H7 (cell line): Measurements from ENCODE around the gene IL18RAP. TPM values are rescaled to one million over a fixed set of nuclear protein-coding genes. Genes with fewer than 3 reads are reported as not detected.
A peak's percentile ranks its signal among the peaks of the same experiment; 100 is the strongest.

ENCODE experiments used
- DNase-seq: peaks from one replicate; pipeline ENCODE4 v3.0.0; 2012
- H3K27me3 ChIP-seq: 2 replicates; pipeline ENCODE4 v1.6.0; 2011; ENCODE audit warnings: mild to moderate bottlenecking, low read length; ENCODE audit not compliant: control insufficient read depth, insufficient read depth
- H3K36me3 ChIP-seq: replicated peaks from 2 replicates; pipeline ENCODE4 v1.5.1; 2011; ENCODE audit warnings: low read length; ENCODE audit not compliant: control insufficient read depth, insufficient read depth
- H3K4me3 ChIP-seq: 2 replicates; pipeline ENCODE4 v1.5.1; 2011; ENCODE audit warnings: low read depth, mild to moderate bottlenecking, control low read depth, low read length, moderate library complexity; ENCODE audit not compliant: insufficient read depth
- total RNA-seq: library from RNA; depleted of rRNA; stranded (reverse); fragments of >200 nt; shearing (Covaris generic); gene quantifications from 2 replicates; pipeline ENCODE4 v1.2.3, GENCODE V29; 2014

IL18RAP gene
- total RNA-seq, 1 experiment from 2014 or later = not detected

DNA sequence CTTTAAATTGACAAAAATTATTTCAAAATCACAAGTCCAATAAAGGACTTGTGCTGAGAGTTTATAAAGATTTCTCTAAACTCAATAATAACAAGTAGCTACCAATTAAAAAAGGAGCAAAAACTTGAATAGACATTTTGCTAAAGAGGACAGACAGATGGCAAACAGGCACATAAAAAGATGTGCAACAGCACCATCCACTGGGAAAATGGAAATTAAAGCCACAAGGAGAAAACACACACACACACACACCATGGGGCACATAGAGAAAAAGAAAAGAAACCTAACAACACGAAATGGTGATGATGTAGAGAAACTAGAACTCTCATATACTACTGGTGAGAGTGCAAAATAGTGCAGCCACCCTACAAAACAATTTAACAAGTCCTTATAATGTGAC is 37.5 kb downstream of the IL18RAP start:
- DNase-seq = no peak

DNA sequence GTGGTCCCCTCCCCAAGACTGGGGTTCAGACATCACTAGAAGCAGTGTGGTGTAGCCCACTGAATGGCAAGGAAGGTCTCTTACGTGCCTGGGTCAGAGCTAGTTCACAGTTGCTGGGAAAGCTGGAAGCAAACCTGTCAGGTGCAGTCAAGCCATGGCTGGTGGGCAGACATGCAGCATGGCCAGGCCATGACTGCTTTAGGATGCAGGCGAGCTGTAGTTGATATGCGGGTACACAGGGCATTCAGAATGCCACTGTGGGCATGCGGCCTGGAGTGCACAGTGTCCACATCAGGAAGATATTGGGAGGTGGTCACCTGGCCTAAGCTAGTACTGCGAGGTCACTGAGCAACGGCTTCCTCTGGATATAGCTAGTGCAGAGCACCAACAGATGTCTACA is 38.2 kb downstream of the IL18RAP start:
- no peaks in the 10 kb centered on the region for H3K36me3 ChIP-seq

More for the DNA sequence above, 37.5 kb downstream of the IL18RAP start:
- no peak overlapping the region for H3K4me3 ChIP-seq
- H3K36me3 ChIP-seq = no peaks in the 10 kb centered on the region
- H3K27me3 ChIP-seq = no peaks in the 10 kb centered on the region

DNA sequence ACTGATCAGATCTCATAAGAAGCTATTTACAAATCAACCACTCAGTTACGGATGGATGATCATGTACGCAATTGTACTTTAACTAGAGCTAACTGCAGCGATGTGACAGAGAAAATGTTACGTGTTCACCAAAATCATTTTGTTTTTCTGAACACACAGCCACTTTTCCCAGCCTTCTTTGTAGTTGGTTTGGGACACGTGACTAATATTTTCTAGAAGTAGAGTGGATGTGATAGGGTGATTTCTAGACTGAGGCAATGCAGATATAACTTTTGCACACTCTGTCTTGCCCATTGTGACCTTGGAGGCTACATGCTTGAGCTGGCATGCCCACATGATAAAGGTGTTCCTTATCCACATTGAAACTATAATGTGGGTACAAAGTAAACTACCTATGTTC is 40.2 kb downstream of the IL18RAP start:
- H3K36me3 ChIP-seq = no peaks in the 10 kb centered on the region
- H3K4me3 ChIP-seq = no peak overlapping the region
- DNase-seq = no peak
- no peaks in the 10 kb centered on the region for H3K27me3 ChIP-seq

More for the DNA sequence above, 38.2 kb downstream of the IL18RAP start:
- Histone ChIP-seq H3K4me3 (no peak overlapping the region), H3K27me3 (no peaks in the 10 kb centered on the region)
- DNase-seq = no peak

GRCh38 chr2:102470168-102470567 is 47.2 kb downstream of the IL18RAP start:
- no peak for DNase-seq
- Histone ChIP-seq H3K36me3 (no peaks in the 10 kb centered on the region), H3K4me3 (no peak overlapping the region), H3K27me3 (no peaks in the 10 kb centered on the region)

DNA sequence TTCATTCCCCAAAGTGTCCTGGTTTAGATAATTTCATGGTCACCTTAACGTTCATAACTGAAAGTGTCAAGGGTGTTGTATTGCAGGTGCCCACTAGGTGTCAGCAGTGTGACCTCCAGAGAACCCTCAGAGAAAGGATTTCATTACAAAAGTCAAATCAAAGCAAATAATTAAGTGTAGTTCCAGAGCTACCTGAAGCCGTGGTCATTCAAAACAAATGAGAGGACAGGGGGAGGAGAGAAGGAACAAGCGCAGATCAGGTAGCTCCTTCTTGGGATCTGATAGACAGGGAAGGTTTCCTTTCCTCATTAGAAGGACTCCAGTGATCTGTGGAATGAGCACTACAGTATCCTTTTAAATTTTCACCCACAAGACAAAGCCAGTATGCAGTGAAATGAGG is 50.1 kb downstream of the IL18RAP start, which contains the start of gene SLC9A4:
Gene SLC9A4 (plus strand): TSS at position 207 of the 400 bp plus-strand sequence. CDS start 534 bp downstream, outside the sequence.
- DNase-seq = peak; percentile 46
- Histone ChIP-seq H3K4me3 (no peak within 1 kb of the TSS), H3K36me3 (no peaks in the 10 kb centered on the region), H3K27me3 (no peaks in the 10 kb centered on the region)

GRCh38 chr2:102473631-102474030 is 50.7 kb downstream of the IL18RAP start:
- DNase-seq = no peak
- no peaks in the 10 kb centered on the region for H3K27me3 ChIP-seq
- no peak overlapping the region for H3K4me3 ChIP-seq
- no peaks in the 10 kb centered on the region for H3K36me3 ChIP-seq

DNA sequence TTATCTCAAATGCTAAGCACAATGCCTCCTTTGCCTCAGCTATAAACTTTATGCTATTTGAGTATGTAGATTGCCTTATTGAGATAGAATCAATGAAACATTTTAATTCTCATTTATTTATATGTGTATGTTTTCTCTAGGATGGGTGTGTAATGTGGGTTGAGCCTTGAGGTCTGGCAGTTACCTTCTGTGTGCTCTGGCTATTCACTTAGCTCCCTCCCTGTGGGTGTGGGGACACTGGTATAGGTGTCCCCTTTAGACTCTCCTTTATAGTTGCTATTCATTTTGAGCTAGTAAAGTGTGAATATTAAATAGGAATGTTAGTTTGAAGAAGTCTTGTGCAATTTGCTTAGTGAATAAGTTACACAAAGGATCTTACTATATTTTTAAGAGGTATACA is 51.8 kb downstream of the IL18RAP start:
- no peaks in the 10 kb centered on the region for H3K36me3 ChIP-seq
- H3K27me3 ChIP-seq = no peaks in the 10 kb centered on the region
- DNase-seq = no peak
- no peak overlapping the region for H3K4me3 ChIP-seq

- Histone ChIP-seq H3K4me3 (no peak overlapping the region), H3K27me3 (no peaks in the 10 kb centered on the region), H3K36me3 (no peaks in the 10 kb centered on the region)
- DNase-seq = peak; percentile 25
Observed at GRCh38 chr2:102478686-102479470, 55.9 kb downstream of the IL18RAP start.

DNA sequence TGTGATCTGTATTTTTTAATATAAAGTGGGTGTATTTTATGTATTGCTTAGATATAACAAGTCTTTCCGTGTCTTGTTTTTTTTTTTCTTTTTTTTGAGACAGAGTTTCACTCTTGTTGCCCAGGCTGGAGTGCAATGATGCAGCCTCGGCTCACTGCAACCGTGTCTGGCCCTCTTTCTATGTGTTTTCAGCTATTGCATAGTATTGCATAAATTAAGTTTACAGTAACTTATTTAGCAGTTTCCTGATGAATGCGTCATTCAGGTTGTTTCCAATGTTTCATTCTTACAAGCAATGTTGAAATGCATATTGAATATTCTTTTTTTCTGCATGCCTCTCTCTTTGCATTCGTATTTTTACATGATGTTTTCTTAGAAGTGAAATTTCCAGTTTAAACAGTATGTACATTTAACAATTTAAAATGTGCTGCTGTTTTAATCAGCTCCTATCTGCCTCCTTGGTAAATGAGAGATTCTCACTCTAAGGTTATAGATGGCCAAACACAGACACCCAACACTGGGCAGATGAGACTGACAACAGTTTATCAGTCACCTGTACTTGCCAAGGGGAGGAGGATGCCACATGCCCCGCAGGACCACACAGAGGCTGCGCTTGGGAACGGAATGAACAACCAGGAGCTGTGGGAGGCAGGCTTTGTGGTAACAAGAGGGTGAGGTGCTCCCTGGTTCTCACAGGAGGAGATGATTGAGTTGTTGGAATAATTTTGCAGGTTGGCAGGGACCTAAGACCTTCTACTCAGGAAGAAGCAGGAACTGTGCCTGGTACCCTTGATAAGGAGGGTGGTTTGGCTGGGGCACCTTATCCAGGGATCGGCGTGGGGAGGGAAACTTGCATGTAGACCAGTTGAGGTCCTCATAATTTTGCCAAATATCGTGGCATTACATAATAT is 57.6 kb downstream of the IL18RAP start:
- Histone ChIP-seq H3K4me3 (no peak overlapping the region), H3K27me3 (no peaks in the 10 kb centered on the region), H3K36me3 (no peaks in the 10 kb centered on the region)
- no peak for DNase-seq

GRCh38 chr2:102481931-102482330 is 59.0 kb downstream of the IL18RAP start:
- H3K36me3 ChIP-seq = no peaks in the 10 kb centered on the region
- no peak overlapping the region for H3K4me3 ChIP-seq
- DNase-seq = no peak
- no peaks in the 10 kb centered on the region for H3K27me3 ChIP-seq

GRCh38 chr2:102483086-102483485 is 60.1 kb downstream of the IL18RAP start:
- Histone ChIP-seq H3K4me3 (no peak overlapping the region), H3K36me3 (no peaks in the 10 kb centered on the region), H3K27me3 (no peaks in the 10 kb centered on the region)
- no peak for DNase-seq

- no peak for DNase-seq
- H3K4me3 ChIP-seq = no peak overlapping the region
- no peaks in the 10 kb centered on the region for H3K27me3 ChIP-seq
- H3K36me3 ChIP-seq = no peaks in the 10 kb centered on the region
Observed at GRCh38 chr2:102484310-102485061, 61.5 kb downstream of the IL18RAP start.

DNA sequence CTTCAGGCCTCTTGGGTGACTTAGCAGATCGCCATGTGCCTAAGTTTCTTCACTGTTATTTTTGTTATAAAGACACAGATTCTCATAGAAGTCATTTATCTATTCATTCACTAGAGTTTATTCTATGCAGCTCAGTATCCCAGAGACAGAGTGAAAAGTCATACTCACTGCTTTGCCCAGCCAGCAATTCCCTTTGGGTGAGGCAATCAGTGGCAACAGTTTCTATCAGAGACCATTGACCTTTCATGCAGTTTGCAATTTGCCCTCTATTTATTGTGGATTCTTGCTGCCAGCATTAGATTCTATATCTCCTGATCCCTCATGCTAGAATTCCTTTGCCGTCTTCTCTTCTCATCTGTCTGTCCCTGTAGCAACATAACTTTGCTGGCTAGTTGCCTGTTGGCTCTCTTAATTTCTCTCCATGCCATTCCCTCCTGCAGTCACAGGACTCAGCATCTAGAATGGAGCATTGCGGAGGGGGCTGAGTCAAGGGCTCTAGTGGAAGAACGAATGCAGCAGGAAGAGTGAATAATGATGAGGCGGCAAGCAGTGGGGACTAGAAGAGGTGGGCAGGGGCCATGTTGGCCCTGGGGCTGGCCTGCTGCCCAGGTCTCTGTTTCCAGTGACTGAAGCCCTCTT is 62.3 kb downstream of the IL18RAP start:
- H3K36me3 ChIP-seq = no peaks in the 10 kb centered on the region
- no peak for DNase-seq
- H3K27me3 ChIP-seq = no peaks in the 10 kb centered on the region
- no peak overlapping the region for H3K4me3 ChIP-seq
